GM21619 (cell line): Measurements from ENCODE around the gene ZNF793.

Experiments used
- ATAC-seq: cut with Tn5 transposase; IDR thresholded peaks from one replicate; pipeline ENCODE4 v1.9.1; 2021; ENCODE audit not compliant: unreplicated experiment

The ZNF793 gene

DNA sequence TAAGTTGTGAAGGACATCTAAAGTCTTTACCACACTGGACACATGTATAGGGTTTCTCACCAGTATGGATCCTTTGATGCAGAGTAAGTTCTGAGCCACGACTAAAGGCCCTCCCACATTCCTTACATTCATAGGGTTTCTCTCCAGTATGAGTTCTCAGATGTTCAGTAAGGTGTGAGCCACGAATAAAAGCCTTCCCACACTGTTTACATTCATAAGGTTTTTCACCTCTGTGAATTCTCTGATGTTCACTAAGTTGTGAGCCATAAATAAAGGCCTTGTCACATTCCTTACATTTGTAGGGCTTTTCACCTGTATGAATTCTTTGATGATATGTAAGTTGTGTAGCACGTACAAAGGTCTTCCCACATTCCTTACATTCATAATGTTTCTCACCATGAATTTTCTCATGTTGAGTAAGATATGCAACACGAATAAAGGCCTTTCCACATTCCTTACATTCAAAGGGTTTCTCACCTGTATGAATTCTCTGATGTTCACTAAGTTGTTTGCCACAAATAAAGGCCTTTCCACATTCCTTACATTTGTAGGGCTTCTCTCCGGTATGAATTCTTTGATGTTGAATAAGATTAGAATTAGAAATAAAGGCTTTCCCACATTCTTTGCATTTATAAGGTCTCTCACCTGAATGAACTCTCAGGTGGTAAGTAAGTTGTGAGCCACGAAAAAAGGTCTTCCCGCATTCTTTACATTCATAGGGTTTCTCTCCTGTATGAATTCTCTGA is 58.1 kb downstream of the ZNF793 start:
- ATAC-seq = no peak

DNA sequence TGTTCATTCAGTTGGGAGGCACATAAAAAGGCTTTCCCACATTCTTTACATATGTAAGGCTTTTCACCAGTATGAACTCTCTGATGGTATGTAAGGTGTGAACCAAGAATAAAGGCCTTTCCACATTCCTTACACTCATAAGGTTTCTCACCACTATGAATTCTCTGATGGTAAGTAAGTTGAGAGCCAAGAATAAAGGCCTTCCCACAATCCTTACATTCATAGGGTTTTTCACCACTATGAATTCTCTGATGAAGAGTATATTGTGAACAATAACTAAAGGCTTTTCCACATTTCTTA is 58.6 kb downstream of the ZNF793 start:
- ATAC-seq = no peak

DNA sequence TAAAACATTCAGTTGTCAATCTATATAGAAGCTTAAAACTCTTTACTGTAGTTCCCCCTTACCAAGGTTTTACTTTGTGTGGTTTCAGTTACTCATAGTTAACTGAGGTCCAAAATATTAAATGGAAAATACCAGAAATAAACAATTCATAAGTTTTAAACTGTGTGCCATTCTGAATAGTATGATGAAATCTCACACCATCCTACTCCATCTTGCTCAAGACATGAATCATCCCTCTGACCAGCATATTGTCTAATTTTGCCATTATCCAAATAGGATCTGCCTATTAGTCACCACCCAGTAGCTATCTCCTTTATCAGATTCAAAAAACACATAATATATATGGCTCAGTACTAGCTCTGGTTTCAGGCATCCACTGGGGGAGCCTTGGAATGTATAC is 65.5 kb downstream of the ZNF793 start:
- no peak for ATAC-seq

DNA sequence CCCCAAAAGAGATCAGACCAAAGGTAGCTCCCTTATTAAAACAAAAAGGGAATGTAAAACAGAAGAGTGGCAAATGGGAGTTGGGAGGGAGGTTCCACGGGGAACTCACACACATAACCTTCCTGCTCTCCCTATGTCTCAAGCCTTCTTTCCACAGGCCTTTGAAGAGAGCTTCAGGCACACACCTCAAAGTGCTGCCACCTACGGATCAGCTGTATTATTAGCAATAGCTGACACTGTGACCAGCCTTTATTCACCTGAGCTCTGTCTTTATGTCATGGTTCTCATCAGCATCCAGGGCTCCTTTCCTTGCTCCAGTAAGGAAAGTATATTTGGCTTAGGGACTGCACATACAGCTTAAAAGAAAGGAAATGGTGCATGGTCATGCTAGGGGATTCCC is 76.6 kb downstream of the ZNF793 start:
- no peak for ATAC-seq
